Mammary epithelial cell (primary cell): ENCODE measurements around the gene PEA15.

Experiments
- EZH2 ChIP-seq: IDR thresholded peaks from 2 replicates; pipeline ENCODE4 v1.6.1; 2012; ENCODE audit warnings: low read length, inconsistent platforms, borderline replicate concordance
- TF ChIP-seq, protein P1 (sequence below), 2 donors: IDR thresholded peaks in 1 of 2; conservative IDR thresholded peaks in 1 of 2; 2 replicates each; pipeline ENCODE4 v1.5.1; 2011 to 2012; ENCODE audit warnings: inconsistent platforms in 2 of 2, low read length in 2 of 2, mild to moderate bottlenecking in 2 of 2, control low read depth in 1 of 2, low read depth in 1 of 2; ENCODE audit not compliant: insufficient read depth in 1 of 2; ENCODE audit errors: extremely low read depth in 1 of 2

DNA sequence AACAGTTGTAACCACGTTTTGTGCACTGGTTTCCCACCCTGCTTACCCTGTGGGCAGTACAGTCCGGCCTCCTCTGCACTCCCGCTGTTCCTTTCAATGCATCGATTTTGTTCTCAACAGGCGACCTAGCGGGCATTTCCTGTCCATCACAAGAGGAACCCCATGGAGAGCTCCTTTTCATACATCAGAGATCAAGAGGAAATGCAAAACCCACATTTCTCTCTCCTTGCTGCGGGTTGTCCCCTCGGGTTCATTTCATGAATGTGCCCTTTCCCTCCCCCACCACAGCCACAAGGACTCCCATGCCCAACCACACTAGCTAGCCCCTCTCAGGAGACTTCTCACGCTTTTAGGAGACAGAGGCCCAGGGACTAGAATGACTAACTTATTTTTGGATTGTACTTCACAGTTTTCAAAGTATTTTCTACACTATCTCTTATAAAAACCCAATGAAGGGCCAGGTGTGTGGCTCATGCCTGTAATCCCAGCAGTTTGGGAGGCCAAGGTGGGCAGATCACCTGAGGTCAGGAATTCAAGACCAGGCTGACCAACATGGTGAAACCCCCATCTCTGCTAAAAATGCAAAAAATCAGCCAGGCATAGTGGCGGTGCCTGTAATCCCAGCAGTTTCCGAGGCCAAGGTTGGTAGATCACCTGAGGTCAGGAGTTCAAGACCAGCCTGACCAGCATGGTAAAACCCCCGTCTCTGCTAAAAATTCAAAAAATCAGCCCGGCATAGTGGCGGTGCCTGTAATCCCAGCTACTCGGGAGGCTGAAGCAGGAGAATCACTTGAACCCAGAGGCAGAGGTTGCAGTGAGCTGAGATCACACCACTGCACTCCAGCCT, 35.4 kb upstream of the PEA15 start:
- TF ChIP-seq, protein P1, sequence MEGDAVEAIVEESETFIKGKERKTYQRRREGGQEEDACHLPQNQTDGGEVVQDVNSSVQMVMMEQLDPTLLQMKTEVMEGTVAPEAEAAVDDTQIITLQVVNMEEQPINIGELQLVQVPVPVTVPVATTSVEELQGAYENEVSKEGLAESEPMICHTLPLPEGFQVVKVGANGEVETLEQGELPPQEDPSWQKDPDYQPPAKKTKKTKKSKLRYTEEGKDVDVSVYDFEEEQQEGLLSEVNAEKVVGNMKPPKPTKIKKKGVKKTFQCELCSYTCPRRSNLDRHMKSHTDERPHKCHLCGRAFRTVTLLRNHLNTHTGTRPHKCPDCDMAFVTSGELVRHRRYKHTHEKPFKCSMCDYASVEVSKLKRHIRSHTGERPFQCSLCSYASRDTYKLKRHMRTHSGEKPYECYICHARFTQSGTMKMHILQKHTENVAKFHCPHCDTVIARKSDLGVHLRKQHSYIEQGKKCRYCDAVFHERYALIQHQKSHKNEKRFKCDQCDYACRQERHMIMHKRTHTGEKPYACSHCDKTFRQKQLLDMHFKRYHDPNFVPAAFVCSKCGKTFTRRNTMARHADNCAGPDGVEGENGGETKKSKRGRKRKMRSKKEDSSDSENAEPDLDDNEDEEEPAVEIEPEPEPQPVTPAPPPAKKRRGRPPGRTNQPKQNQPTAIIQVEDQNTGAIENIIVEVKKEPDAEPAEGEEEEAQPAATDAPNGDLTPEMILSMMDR (conservative IDR thresholded peaks at IDR 0.05 in 1 of 2, IDR thresholded peaks at IDR 0.05 in 1 of 2; ENCODE audit: extremely low read depth in 1 of 2, insufficient read depth in 1 of 2, low read depth in 1 of 2, low read length in 2 of 2): no peak
- TF ChIP-seq EZH2: no peak
